GM12872 (cell line): ENCODE measurements around the gene COL18A1.

ENCODE experiments used
- CTCF ChIP-seq: IDR thresholded peaks from 3 replicates; pipeline ENCODE4 v1.5.1; 2011; ENCODE audit warnings: low read depth, mild to moderate bottlenecking, low read length, moderate library complexity; ENCODE audit not compliant: insufficient read depth

Gene COL18A1

GRCh38 chr21:45421846-45422775 is 17.1 kb downstream of the COL18A1 start:
- TF ChIP-seq CTCF = no peak

DNA sequence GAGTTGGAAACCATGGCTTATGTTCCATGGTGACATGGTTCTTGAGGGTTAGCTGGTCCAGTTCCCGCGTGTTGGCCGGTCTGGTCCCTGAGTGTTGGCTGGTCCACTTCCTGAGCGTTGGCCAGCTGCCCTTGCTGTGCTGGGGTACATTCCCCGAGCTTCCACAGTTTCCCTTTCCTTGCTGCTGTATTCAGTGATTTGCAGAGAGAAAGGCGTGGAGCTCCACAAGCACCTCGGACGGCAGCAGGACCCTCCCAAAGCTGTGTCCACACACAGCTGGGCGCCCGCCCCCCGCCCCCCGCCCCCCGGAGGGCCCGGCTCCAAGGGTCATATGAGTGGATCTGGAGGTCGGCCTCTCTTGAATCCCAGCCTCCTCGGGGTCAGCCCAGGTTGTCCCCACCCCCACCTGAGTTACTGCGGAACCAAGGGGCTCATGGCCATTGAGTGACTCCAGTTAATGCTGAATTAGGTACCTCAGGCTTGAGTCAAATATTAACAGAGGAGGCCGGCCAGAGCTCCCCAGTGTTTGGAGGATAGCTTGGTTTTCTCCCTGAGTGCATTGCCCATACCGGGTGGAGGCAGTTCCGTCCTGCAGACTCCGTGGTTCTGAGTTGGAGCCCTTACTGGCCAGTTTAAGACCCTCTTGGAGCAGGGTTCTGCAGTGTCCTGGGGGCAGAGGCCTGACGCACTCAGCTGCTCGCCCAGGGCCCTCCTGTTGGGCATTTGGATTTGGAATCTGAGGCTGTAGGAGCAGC is 18.4 kb downstream of the COL18A1 start:
- TF ChIP-seq CTCF = no peak

- TF ChIP-seq CTCF = no peak
Measured at GRCh38 chr21:45423968-45424853, 19.2 kb downstream of the COL18A1 start.

- no peak for TF ChIP-seq CTCF
Measured at GRCh38 chr21:45424854-45425795, 20.2 kb downstream of the COL18A1 start.

DNA sequence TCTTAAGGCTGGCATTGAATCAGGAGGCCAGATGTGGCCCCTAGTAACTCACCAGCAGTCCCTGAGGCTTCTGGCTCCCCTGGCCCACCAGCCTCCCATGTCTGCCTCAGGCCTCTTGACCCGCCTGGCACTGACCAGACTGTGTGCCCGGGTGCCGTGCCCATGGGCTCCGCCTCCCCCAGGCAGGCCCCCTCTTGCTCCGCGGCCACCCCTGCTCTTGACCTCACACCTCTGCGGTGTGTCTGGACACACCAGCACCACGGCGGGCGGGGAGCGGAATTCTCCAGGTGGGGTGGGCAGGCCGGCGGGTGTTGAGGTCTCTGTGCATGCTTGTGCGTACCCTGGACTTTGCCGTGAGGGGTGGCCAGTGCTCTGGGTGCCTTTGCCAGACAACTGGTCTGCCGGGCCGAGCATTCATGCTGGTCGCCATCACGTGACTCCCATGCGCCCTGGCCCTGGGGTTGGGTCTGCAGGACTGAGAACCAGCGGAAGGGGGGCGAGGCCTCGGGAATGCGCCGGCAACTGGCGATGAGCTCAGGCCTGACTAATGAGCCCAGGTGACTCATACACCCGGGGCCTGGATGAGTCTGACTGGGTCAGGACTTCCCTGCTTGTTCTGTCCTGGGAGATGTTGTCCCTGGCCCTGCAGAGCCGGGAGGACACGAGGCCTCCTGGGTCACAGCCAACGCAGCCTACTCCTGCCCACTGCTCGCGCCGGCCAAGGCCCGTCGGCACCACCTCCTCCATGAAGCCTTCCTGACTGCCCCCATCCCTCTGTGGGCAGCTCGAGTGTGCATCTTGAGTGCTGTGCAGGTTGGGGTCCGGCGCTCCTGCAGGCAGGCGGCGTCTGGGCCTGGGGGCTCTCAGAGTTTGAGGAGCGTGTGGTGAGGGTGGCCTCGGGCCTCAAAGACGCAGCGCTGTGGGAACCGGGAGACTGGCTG is 22.6 kb downstream of the COL18A1 start:
- TF ChIP-seq CTCF = no peak

DNA sequence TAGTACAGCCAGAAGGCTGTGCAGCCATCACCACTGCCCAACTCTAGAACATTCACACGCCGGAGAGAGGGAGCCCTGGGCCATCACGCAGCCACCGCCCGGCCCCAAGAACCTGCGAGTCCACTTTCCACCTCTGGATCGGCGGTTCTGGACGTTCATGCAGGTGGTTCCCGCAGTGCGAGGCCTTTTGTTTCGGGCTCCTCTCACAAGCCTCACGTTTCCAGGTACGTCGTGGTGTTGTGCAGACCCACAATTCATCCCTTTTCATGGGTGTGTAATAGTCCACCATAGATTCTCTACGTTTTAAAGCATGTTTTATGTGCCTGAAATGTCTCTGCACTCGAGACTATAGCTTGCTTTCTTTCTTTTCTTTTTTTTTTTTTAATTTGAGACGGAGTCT is 23.6 kb downstream of the COL18A1 start:
- TF ChIP-seq CTCF = no peak
